BE2C (cell line): Measurements from ENCODE around the gene DHRS7B.
"Not testable (repeated sequence)": the region's sequence is repeated elsewhere in the genome, so short reads cannot be mapped to it uniquely, and the experiment has no call there.

ENCODE experiments used
- DNase-seq: peaks from one replicate; pipeline ENCODE4 v3.0.0-alpha.2; 2020
- H3K27me3 ChIP-seq: fragments of 250-450 bp; sonication (Bioruptor Pico); 2 replicates; pipeline ENCODE4 v1.5.1; 2020; ENCODE audit warnings: mild to moderate bottlenecking
- H3K36me3 ChIP-seq: fragments of 250-450 bp; sonication (Bioruptor Pico); 2 replicates; pipeline ENCODE4 v1.5.1; 2020; ENCODE audit warnings: mild to moderate bottlenecking
- H3K4me1 ChIP-seq: fragments of 250-450 bp; sonication (Bioruptor Pico); 2 replicates; pipeline ENCODE4 v1.5.1; 2020
- H3K4me3 ChIP-seq: 2 replicates; pipeline ENCODE4 v1.5.1; 2011; ENCODE audit warnings: low read depth, low read length
- H3K9me3 ChIP-seq: fragments of 250-450 bp; sonication (Bioruptor Pico); 2 replicates; pipeline ENCODE4 v1.5.1; 2020
- TF ChIP-seq, protein P1 (sequence below): IDR thresholded peaks from 2 replicates; pipeline ENCODE4 v1.5.1; 2012; ENCODE audit warnings: mild to moderate bottlenecking, low read depth, low read length

DHRS7B gene

GRCh38 chr17:21119919-21120249 lies 6.9 kb upstream of the DHRS7B start:
- no peak for DNase-seq
- Histone ChIP-seq H3K4me1 (no peaks in the 10 kb centered on the region), H3K9me3 (no peaks in the 10 kb centered on the region), H3K27me3 (peaks cover 3% of the 10 kb centered on the region), H3K4me3 (no peak overlapping the region), H3K36me3 (no peaks in the 10 kb centered on the region)
- TF ChIP-seq, protein P1, sequence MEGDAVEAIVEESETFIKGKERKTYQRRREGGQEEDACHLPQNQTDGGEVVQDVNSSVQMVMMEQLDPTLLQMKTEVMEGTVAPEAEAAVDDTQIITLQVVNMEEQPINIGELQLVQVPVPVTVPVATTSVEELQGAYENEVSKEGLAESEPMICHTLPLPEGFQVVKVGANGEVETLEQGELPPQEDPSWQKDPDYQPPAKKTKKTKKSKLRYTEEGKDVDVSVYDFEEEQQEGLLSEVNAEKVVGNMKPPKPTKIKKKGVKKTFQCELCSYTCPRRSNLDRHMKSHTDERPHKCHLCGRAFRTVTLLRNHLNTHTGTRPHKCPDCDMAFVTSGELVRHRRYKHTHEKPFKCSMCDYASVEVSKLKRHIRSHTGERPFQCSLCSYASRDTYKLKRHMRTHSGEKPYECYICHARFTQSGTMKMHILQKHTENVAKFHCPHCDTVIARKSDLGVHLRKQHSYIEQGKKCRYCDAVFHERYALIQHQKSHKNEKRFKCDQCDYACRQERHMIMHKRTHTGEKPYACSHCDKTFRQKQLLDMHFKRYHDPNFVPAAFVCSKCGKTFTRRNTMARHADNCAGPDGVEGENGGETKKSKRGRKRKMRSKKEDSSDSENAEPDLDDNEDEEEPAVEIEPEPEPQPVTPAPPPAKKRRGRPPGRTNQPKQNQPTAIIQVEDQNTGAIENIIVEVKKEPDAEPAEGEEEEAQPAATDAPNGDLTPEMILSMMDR: no peak

GRCh38 chr17:21124086-21124485 lies 2.7 kb upstream of the DHRS7B start:
- Histone ChIP-seq H3K27me3 (peaks cover 3% of the 10 kb centered on the region), H3K4me3 (no peak overlapping the region), H3K36me3 (no peaks in the 10 kb centered on the region), H3K9me3 (no peaks in the 10 kb centered on the region), H3K4me1 (no peaks in the 10 kb centered on the region)
- TF ChIP-seq, protein P1: no peak
- no peak for DNase-seq

DNA sequence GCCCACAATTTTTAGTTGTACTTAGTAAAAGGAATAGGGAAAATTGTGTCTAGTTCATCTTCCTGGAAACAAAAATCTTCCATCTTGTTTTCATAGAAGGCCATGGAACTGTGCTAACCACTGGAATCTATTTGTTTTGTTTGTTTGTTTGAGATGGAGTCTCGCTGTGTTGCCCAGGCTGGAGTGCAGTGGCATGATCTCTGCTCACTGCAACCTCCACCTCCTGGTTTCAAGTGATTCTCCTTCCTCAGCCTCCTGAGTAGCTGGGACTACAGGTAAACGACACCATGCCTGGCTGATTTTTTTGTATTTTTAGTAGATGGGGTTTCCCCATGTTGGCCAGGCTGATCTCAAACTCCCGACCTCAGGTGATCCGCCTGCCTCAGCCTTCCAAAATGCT lies 2.2 kb upstream of the DHRS7B start:
- not testable (repeated sequence) for DNase-seq, H3K4me3 ChIP-seq

GRCh38 chr17:21125862-21126261 lies 902 bp upstream of the DHRS7B start:
- Histone ChIP-seq H3K27me3 (peaks cover 3% of the 10 kb centered on the region), H3K4me1 (no peaks in the 10 kb centered on the region), H3K36me3 (no peaks in the 10 kb centered on the region), H3K4me3 (no peak overlapping the region), H3K9me3 (no peaks in the 10 kb centered on the region)
- DNase-seq: no peak
- TF ChIP-seq, protein P1: no peak

More for the DNA sequence above, 2.2 kb upstream of the DHRS7B start:
- not testable (repeated sequence) for H3K9me3 ChIP-seq, H3K27me3 ChIP-seq, H3K4me1 ChIP-seq, H3K36me3 ChIP-seq

DNA sequence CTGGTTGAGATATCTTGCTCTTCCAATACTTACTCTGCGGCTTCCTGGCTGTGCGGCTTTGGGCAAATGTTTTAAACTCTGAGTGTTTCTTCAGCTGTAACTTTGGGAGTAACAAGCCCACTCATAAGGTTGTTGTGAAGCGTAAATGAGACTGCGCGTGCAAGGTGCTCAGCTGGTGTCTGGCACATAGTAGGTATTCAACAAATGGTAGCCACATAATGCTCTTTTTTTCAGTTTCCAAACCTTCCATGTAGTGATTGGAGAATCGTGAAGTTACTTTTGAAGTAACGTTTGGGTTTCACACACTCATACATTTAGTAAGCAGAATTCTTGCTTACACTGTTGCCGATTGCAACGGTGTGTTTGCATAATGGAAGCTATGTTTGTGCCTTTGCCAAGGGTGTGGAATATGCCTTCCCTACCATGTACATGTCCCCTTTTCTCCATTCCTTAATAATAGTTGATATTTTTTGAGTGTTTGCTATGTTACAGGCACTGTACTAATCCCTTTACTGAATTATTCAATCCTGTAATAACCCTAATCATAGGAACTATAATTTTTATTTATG lies 829 bp downstream of the DHRS7B start:
- Histone ChIP-seq H3K4me1 (no peaks in the 10 kb centered on the region), H3K36me3 (no peaks in the 10 kb centered on the region), H3K4me3 (peak overlapping the region; percentile 76), H3K9me3 (no peaks in the 10 kb centered on the region), H3K27me3 (peaks cover 3% of the 10 kb centered on the region)
- TF ChIP-seq, protein P1: no peak
- DNase-seq: no peak

DNA sequence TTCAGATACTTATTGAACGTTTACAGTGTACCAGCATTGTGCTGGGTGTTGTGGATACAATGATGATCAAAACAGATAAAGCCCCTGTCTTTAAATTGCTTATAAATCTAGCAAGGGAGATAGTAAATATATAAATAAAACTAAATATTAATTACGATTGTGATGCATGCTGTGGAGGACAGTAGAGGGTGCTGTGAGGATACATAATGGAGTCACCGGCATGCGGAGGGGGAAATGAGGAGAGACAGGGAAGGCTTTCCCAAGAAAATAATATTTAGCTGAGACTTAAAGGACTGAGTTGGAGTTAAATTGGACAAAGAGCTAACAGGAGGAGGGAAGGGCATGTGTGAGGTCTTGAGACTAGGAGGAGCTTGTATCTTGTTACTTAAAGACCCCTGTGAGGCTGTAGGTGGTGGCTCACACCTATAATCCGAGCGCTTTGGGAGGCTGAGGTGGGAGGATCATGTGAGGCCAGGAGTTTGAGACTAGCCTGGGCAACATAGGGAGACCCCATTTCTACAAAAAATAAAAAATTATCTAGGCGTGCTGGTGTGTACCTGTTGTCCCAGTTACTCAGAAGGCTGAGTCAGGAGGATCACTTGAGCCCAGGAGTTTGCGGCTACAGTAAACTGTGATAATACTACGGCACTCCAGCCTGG lies 2.4 kb downstream of the DHRS7B start:
- Histone ChIP-seq H3K9me3 (no peaks in the 10 kb centered on the region), H3K4me1 (no peaks in the 10 kb centered on the region), H3K27me3 (no peaks in the 10 kb centered on the region; the same call in 1 of the 2 replicates), H3K4me3 (no peak overlapping the region), H3K36me3 (no peaks in the 10 kb centered on the region)
- TF ChIP-seq, protein P1: peak; percentile 55
- peak; percentile 31 for DNase-seq
